PC-9 (cell line): ENCODE results near the gene MAP4K4.

ENCODE experiments used
- CTCF ChIP-seq: fragments of 200-600 bp; sonication (generic); conservative IDR thresholded peaks from 2 replicates; pipeline ENCODE4 v1.6.1; 2017; ENCODE audit warnings: mixed run types, antibody characterized with exemption, mild to moderate bottlenecking, moderate library complexity
- EZH2 ChIP-seq: fragments of 200-600 bp; sonication (generic); IDR thresholded peaks from 2 replicates; pipeline ENCODE4 v1.8.0; 2017; ENCODE audit warnings: antibody characterized with exemption, low read depth

- TF ChIP-seq EZH2 (no peak), CTCF (no peak)
Measured at GRCh38 chr2:101900375-101900774, 202.9 kb downstream of the MAP4K4 start.
